Dedifferentiated amniotic fluid mesenchymal stem cell (primary cell): ENCODE data around the gene CSAG1.
"Not testable (repeated sequence)": the region's sequence is repeated elsewhere in the genome, so short reads cannot be mapped to it uniquely, and the experiment has no call there.

Experiments used
- DNase-seq: peaks from one replicate; pipeline ENCODE4 v3.0.0-alpha.2; 2016; ENCODE audit errors: extremely low spot score

The CSAG1 gene

GRCh38 chrX:152733261-152733975 lies at the start of gene CSAG1, which contains the start of gene MAGEA12:
CSAG1 (minus strand) TSS chrX:152733721; CDS start chrX:152732460, 1,261 bp downstream.
MAGEA12 (plus strand) TSS chrX:152733757; CDS start chrX:152736162, 2,405 bp downstream.
- DNase-seq, result no peak

GRCh38 chrX:152769549-152770289 lies 36.2 kb upstream of the CSAG1 start, which contains the start of gene MAGEA6:
MAGEA6 (minus strand) TSS chrX:152769689; CDS start chrX:152767650, 2,039 bp downstream.
- not testable (repeated sequence) for DNase-seq

GRCh38 chrX:152766562-152766961 lies 33.0 kb upstream of the CSAG1 start:
- not testable (repeated sequence) for DNase-seq

- DNase-seq, result not testable (repeated sequence)
Measured at GRCh38 chrX:152761582-152761981, 28.1 kb upstream of the CSAG1 start.

- DNase-seq, result not testable (repeated sequence)
Measured at GRCh38 chrX:152759544-152759943, 26.0 kb upstream of the CSAG1 start.

- not testable (repeated sequence) for DNase-seq
Measured at GRCh38 chrX:152758918-152759317, 25.4 kb upstream of the CSAG1 start, which contains the start of gene CSAG3. CSAG3 (plus strand) TSS chrX:152759218.

- not testable (repeated sequence) for DNase-seq
Measured at GRCh38 chrX:152754871-152755270, 21.4 kb upstream of the CSAG1 start.

GRCh38 chrX:152753686-152754650 lies 20.4 kb upstream of the CSAG1 start, which contains the start of gene MAGEA2:
MAGEA2 (minus strand) TSS chrX:152753842; CDS start chrX:152751363, 2,479 bp downstream.
- DNase-seq, result not testable (repeated sequence)

GRCh38 chrX:152738560-152738959 lies 5.0 kb upstream of the CSAG1 start:
- DNase-seq, result no peak

GRCh38 chrX:152736528-152736927 lies 3.0 kb upstream of the CSAG1 start:
- not testable (repeated sequence) for DNase-seq

GRCh38 chrX:152735860-152736511 lies 2.5 kb upstream of the CSAG1 start:
- no peak for DNase-seq

GRCh38 chrX:152735101-152735500 lies 1.6 kb upstream of the CSAG1 start:
- no peak for DNase-seq

GRCh38 chrX:152734143-152734858 lies 780 bp upstream of the CSAG1 start:
- DNase-seq, result not testable (repeated sequence)

- no peak for DNase-seq
Measured at GRCh38 chrX:152725409-152725808, 8.1 kb downstream of the CSAG1 start.

- DNase-seq, result not testable (repeated sequence)
Measured at GRCh38 chrX:152713815-152714787, 19.4 kb downstream of the CSAG1 start, which contains the start of gene MAGEA2B. MAGEA2B (plus strand) TSS chrX:152714628; CDS start chrX:152717107, 2,479 bp downstream.

GRCh38 chrX:152713195-152713594 lies 20.3 kb downstream of the CSAG1 start:
- DNase-seq, result not testable (repeated sequence)

- not testable (repeated sequence) for DNase-seq
Measured at GRCh38 chrX:152709173-152709572, 24.3 kb downstream of the CSAG1 start, which contains the start of gene CSAG2. CSAG2 (minus strand) TSS chrX:152709273; CDS start chrX:152709112, 161 bp downstream.

GRCh38 chrX:152706500-152706899 lies 27.0 kb downstream of the CSAG1 start:
- not testable (repeated sequence) for DNase-seq

GRCh38 chrX:152700390-152700789 lies 33.1 kb downstream of the CSAG1 start:
- not testable (repeated sequence) for DNase-seq
